NCI-H128 (cell line): Measurements from ENCODE around the gene EDIL3.
"Not testable (repeated sequence)": the region's sequence is repeated elsewhere in the genome, so short reads cannot be mapped to it uniquely, and the experiment has no call there.

Experiments
- DNase-seq: peaks from one replicate; lab custom pipeline; 2025; ENCODE audit not compliant: unreplicated experiment; lab: John Stamatoyannopoulos, UW

The EDIL3 gene

GRCh38 chr5:84085387-84086041 is 299.2 kb downstream of the EDIL3 start:
- DNase-seq = no peak

- DNase-seq = no peak
Measured at GRCh38 chr5:84080908-84081307, 303.8 kb downstream of the EDIL3 start.

- no peak for DNase-seq
Measured at GRCh38 chr5:84072339-84072738, 312.3 kb downstream of the EDIL3 start.

- DNase-seq = no peak
Measured at GRCh38 chr5:84069608-84070179, 315.0 kb downstream of the EDIL3 start.

GRCh38 chr5:84063041-84063440 is 321.6 kb downstream of the EDIL3 start:
- no peak for DNase-seq

- DNase-seq = no peak
Measured at GRCh38 chr5:84059672-84060071, 325.0 kb downstream of the EDIL3 start.

- no peak for DNase-seq
Measured at GRCh38 chr5:84058561-84058960, 326.1 kb downstream of the EDIL3 start.

GRCh38 chr5:84057211-84057610 is 327.5 kb downstream of the EDIL3 start:
- no peak for DNase-seq

GRCh38 chr5:84045964-84046363 is 338.7 kb downstream of the EDIL3 start:
- no peak for DNase-seq

GRCh38 chr5:84036842-84037241 is 347.8 kb downstream of the EDIL3 start:
- no peak for DNase-seq

GRCh38 chr5:84032324-84032723 is 352.4 kb downstream of the EDIL3 start:
- no peak for DNase-seq

- DNase-seq = no peak
Measured at GRCh38 chr5:84028093-84028492, 356.6 kb downstream of the EDIL3 start.

GRCh38 chr5:84018521-84018920 is 366.2 kb downstream of the EDIL3 start:
- not testable (repeated sequence) for DNase-seq

GRCh38 chr5:84017523-84018172 is 367.0 kb downstream of the EDIL3 start:
- no peak for DNase-seq

- no peak for DNase-seq
Measured at GRCh38 chr5:84016085-84016484, 368.6 kb downstream of the EDIL3 start.

- DNase-seq = no peak
Measured at GRCh38 chr5:84014966-84015365, 369.7 kb downstream of the EDIL3 start.

- no peak for DNase-seq
Measured at GRCh38 chr5:83993803-83994202, 390.9 kb downstream of the EDIL3 start.

GRCh38 chr5:83991566-83992224 is 393.0 kb downstream of the EDIL3 start:
- no peak for DNase-seq

- no peak for DNase-seq
Measured at GRCh38 chr5:83988293-83988685, 396.4 kb downstream of the EDIL3 start.

- no peak for DNase-seq
Measured at GRCh38 chr5:83987513-83988292, 397.0 kb downstream of the EDIL3 start.

GRCh38 chr5:83983852-83984251 is 400.8 kb downstream of the EDIL3 start:
- DNase-seq = no peak
